AG10803 (cell line): Measurements from ENCODE around the gene RBM20.

Experiments
- DNase-seq: peaks from one replicate; pipeline ENCODE4 v3.0.0; 2010; ENCODE audit warnings: low read depth
- H3K4me3 ChIP-seq: 2 replicates; pipeline ENCODE4 v1.5.1; 2011; ENCODE audit warnings: mild to moderate bottlenecking, low read length, control low read depth
- TF ChIP-seq, protein P1 (sequence below): conservative IDR thresholded peaks from 2 replicates; pipeline ENCODE4 v1.5.1; 2011; ENCODE audit warnings: mild to moderate bottlenecking, low read length, control low read depth, inconsistent platforms

RBM20 gene

DNA sequence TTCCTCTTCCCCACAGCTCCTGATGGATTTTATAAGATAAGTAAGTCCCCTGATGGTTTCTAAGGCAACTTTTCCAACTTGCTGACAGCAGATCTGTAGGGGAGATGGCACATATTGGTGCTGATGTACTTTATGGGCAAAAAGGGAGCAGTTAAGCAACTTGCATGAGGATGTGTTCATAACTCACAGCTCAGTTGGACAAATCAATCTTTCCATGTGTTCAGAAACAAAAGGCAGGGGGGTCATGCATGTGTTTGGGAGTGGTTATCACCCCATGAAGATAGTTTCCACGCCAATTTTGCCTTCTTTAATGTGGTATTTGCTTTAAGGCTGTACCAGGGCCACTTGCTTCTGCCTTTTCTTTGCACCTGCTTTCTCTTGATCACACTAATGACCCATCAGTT, 6.1 kb downstream of the RBM20 start:
- H3K4me3 ChIP-seq, result no peak overlapping the region
- DNase-seq, result no peak
- TF ChIP-seq, protein P1, sequence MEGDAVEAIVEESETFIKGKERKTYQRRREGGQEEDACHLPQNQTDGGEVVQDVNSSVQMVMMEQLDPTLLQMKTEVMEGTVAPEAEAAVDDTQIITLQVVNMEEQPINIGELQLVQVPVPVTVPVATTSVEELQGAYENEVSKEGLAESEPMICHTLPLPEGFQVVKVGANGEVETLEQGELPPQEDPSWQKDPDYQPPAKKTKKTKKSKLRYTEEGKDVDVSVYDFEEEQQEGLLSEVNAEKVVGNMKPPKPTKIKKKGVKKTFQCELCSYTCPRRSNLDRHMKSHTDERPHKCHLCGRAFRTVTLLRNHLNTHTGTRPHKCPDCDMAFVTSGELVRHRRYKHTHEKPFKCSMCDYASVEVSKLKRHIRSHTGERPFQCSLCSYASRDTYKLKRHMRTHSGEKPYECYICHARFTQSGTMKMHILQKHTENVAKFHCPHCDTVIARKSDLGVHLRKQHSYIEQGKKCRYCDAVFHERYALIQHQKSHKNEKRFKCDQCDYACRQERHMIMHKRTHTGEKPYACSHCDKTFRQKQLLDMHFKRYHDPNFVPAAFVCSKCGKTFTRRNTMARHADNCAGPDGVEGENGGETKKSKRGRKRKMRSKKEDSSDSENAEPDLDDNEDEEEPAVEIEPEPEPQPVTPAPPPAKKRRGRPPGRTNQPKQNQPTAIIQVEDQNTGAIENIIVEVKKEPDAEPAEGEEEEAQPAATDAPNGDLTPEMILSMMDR, result no peak

DNA sequence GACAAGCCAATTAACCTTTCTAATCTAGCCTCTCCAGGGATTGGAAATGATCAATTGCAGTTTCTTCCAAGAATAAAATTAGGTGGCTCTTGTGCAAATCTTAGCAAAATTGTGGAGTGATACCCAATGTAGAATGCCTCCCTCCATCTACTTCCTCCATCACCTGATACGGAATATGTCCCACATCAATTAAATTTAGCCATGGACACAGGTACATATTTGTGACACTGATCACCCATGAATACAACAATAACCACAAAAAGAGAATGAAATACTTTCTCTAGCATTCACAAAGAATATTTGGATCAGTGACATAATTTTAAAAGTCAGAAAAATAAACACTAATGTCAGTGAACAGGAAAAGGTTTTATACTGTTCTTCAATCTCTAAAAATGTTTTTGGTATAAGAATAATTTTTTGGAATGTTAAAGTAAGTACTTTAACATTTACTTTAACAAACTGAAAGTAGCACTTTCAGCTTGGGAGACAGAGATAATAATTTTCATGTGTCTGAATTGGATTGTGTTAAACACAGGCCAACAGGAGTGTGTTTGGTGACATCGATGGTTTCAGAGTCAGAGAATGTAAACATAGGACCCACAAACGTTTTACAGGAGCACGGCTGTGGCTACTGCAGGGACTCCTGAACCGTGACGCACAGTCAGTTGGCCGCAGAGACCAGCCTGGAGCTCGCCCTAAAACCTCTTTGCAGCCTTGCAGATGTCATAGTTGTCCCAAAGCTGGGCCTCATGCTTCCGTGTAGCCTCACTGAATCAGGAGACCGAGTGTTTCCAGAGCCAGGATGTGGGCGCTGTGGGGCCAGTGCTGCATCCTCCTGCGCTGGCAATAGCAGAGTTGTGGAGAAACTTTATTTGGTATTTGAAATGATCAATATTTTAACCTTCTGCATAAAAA, 7.2 kb downstream of the RBM20 start:
- H3K4me3 ChIP-seq, result peak overlapping the region; percentile 27
- peak; percentile 92 for DNase-seq
- TF ChIP-seq, protein P1, result no peak

DNA sequence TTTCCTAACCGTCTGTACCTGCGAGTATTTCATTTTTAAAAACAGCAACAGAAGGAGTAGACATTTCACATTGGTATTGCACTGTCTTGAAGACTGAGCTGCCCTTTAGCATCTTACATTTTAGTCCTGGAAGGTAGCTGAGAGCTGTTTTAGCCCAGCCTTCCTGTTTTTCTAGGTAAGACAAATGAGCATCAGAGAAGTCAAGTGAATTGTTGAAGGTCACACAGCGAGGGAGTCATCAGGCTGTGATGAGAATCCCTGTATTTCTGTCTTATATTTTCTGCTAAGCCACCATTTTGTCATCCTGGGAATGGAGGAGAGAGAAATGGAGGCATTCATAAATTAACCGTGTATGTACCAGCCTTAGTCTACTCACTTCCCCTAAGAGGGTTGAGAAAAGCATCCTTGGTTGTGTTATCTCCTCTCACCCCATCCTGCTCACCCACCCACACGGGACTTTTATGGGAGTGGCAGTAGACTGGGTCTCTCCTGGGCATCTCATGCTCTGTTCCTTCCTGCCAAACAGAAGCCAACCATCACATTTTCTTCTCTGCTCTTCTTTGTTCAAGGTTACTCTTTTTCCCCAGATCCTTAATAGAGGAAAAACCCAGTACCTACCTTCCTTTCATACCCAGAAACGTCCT, 8.5 kb downstream of the RBM20 start:
- TF ChIP-seq, protein P1, result no peak
- no peak overlapping the region for H3K4me3 ChIP-seq
- no peak for DNase-seq

DNA sequence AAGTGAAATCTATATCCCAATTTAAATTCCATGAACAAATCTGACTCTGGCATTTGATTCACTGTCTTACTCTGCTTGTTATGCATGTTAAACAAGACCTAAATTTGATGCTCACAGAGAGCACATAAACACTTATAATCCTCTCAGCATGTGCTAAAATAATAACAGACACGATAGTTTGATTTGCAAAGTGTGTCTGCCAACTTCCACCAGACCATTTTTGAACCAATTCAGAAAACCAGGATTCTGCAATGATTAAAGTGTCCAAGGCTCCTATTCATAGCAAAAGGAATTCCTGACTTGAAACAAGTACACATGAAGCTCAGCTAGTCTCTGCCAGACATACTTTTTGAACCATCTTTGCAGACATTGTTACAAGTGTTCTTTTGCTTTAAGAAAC, 11.2 kb downstream of the RBM20 start:
- H3K4me3 ChIP-seq, result no peak overlapping the region
- TF ChIP-seq, protein P1, result no peak
- DNase-seq, result peak; percentile 30

DNA sequence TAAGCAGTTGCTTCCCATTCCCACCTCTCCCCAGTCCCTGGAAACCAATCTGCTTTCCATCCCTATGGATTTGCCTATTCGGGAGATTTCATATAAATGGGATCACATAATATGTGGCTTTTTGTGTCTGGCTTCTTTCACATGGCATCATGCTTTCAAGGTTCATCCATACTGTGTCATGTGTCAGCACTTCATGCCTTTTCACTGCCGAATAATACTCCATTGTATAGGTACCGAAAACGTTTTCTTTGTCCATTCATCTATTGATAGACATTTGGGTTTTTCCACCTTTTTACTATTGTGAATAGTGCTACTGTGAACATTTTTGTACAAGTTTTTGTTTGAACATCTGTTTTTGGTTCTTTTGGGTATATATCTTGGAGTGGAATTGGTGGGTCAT, 12.5 kb downstream of the RBM20 start:
- TF ChIP-seq, protein P1, result no peak
- H3K4me3 ChIP-seq, result no peak overlapping the region
- DNase-seq, result no peak

DNA sequence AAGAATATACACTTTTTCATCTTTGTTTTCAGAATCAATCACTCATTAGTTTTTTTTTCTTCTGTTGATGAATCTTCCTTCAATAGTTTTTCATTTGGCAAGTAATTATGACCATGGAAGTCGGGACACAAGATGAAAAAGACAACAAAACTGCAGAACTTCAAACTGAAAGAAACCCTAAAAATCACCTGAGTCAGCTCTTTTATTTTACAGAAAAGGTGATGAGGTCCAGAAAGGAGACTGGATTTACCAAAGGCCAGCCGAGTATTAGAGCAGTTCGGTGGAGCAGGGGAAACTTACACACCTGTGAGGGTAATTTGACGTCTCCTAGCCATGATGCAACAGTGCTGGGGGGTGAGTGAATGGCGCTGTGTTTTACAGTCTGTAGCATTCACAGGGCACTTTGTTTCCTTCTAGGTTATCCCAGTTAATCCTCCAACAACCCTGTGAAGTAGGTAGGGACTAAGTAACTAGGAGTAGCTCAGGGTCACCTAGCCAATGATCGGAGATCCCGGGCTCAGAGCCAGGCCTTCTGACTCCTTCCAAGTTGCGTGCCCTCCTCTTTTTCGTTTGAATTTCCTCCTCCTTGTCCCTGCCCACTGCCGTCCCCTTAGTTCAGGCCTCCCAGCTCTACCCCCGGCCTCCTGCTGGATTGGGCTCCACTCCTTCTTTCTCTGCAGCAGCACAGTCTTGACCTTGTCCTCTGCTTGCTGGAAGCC, 14.0 kb downstream of the RBM20 start:
- no peak overlapping the region for H3K4me3 ChIP-seq
- DNase-seq, result no peak
- TF ChIP-seq, protein P1, result no peak
